HG02943 (cell line): ENCODE data around the gene SS18L1.

Experiments used
- ATAC-seq: cut with Tn5 transposase; IDR thresholded peaks from one replicate; pipeline ENCODE4 v1.9.1; 2021; ENCODE audit warnings: mild to moderate bottlenecking, low read depth, moderate library complexity; ENCODE audit not compliant: unreplicated experiment

SS18L1 gene

GRCh38 chr20:62151835-62152364, 8.3 kb downstream of the SS18L1 start:
- ATAC-seq, result no peak

GRCh38 chr20:62155428-62156253, 12.1 kb downstream of the SS18L1 start:
- ATAC-seq, result no peak

DNA sequence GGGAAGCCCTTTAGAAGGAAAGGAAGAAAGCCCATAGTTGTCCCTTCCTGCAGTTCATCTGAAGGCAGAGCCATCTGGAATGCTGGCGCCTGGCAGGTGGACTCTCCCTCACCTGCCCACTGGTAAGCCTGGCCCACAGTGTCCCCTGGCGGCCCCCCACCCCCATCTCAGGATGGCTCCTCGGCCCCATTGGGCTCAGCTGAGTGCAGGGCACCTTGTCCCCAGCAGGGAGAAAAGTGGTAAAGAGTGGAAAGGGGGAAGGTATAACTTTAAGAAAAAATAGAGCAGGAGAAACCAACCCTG, 12.6 kb downstream of the SS18L1 start:
- ATAC-seq, result no peak

- no peak for ATAC-seq
These were observed 13.2 kb downstream of the SS18L1 start for GRCh38 chr20:62156592-62157386.

DNA sequence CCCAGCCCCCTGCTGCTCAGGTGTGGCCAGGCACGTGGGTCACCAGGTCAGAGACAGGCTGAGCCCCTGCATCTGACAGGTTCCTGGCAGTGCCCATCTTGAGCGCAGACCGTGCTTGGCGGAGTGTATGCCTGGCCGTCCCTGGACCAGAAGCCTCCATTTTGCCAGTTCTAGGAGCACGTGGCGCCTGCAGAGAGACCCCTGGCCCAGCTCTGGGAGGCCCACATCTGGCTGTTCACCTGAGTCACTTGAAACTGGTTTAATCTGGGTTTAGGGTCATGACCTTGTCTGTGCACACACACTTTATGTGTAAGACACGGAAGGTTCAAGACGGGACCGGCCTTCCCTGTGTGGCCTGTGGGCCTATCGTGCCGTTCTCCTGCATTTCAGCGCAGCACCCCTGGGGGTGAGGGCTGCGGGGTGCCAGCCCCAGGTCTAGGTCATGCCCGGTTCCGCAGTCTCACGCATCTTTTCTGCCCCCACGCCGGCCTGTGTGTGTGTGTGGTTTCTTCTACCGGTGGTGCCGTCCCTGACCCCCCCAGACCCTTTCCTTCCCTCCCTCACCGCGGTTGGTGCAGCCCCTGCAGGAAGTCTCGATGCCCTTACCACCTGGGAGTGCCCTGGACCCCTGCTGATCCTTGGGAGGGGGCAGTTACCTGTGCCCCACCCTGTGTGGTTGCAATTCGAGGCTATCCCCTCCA, 14.0 kb downstream of the SS18L1 start:
- ATAC-seq, result no peak

- no peak for ATAC-seq
These were observed 14.5 kb downstream of the SS18L1 start for GRCh38 chr20:62158088-62158400.

- no peak for ATAC-seq
These were observed 15.0 kb downstream of the SS18L1 start for GRCh38 chr20:62158541-62158940.

- no peak for ATAC-seq
These were observed 15.5 kb downstream of the SS18L1 start for GRCh38 chr20:62159052-62159451.

- ATAC-seq, result no peak
These were observed 16.3 kb downstream of the SS18L1 start for GRCh38 chr20:62159839-62160238.

DNA sequence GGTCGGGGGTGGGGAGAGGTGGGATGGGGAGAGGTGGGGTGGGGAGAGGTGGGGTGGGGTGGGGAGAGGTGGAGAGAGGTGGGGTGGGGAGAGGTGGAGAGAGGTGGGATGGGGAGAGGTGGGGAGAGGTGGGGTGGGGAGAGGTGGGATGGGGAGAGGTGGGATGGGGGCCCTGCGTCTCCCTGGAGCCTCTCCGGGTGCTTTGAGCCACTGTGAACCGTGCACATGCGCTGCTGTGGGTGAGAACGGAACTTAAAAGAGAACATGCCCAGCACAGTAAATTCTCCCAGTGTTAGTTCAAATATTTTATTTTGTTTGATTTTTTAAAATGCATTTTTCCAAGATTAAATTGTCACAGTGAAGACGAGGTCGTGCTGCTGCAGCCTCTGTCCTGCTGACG, 16.7 kb downstream of the SS18L1 start:
- ATAC-seq, result no peak

- no peak for ATAC-seq
These were observed 17.3 kb downstream of the SS18L1 start for GRCh38 chr20:62160876-62161275.

GRCh38 chr20:62161347-62161746, 17.8 kb downstream of the SS18L1 start:
- ATAC-seq, result no peak

DNA sequence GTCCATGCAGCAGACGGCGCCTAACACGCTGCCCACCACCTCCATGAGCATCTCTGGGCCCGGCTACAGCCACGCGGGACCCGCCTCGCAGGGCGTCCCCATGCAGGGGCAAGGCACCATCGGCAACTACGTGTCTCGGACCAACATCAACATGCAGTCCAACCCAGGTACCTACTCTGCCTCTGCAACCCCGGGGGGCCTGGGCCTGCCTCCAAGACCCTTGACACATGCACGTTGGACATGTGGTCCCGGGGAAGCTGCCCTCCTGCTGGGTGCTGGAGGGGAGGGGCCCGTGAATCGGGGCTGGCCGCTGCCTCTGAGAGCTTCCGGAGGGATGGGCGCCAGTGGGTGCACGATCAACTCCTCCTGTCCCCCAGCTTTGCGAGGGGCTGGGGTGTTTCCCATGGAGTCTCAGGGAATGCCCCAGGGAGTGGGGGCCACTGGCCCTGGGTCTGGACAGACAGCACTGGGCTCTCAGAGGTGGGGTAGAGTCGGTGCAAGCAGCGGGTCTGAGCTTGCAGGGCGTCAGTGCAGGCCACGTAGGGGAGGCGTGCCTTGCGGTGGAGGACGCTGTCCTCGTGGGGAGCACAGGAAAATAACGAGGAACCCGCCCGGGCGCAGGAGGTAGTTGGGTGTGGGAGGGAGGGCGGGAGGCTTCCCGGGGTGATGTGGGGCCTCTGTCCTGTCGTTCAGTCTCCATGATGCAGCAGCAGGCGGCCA, 19.4 kb downstream of the SS18L1 start:
- no peak for ATAC-seq

GRCh38 chr20:62163485-62163865, 19.9 kb downstream of the SS18L1 start:
- no peak for ATAC-seq

DNA sequence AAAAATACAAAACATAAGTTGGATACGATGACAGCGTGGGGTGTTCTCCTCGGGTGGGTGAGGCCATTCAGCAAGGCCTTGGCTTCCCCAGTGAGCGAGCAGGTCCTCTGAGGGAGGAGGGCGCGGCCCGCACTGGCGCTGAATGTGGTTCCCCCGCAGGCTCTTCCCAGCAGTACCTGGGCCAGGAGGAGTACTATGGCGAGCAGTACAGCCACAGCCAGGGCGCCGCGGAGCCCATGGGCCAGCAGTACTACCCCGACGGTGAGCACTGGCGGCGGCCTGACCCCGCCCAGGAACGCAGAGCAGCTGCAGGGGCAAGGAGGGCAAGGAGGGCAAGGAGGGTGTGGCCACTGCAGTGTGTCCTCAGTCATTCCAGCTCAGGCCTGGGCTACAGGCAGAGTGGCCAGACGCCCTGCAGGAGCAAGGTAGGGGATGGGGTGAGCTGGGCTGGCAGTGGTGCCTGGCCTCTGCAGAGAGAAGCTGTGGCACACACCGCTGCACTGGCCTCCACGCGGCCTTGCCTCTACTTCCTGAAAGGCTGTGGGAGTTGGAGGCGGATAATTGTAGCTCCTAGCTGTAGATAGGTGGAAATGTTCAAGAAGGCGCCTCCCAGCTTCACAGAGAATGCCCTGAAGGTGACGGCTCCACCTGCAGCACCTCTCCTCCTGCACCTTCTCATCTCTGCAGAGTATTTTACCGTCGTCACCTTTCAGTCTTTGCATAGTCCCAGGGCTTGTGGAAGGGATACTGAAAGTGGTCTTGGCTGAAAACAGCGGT, 20.6 kb downstream of the SS18L1 start:
- ATAC-seq, result no peak

- no peak for ATAC-seq
These were observed 21.6 kb downstream of the SS18L1 start for GRCh38 chr20:62164879-62165761.

GRCh38 chr20:62165762-62166399, 22.3 kb downstream of the SS18L1 start:
- no peak for ATAC-seq

DNA sequence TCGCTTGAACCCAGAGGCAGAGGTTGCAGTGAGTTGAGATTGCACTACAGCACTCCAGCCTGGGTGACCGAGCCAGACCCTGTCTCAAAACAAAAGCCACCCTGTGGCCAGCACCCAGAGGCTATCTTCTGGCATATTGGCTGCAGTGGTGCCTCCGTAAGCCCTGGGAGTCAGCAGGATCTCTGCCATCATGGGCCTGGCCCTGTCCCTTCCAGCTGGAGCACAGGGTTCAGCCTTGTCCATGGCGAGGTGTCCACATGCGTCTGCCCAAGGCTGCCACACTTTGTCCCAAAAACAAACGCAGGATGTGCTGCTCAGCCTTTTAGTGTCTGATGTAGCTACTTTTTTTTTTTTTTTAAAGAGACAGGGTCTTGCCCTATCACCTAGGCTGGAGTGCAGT, 23.9 kb downstream of the SS18L1 start:
- no peak for ATAC-seq

DNA sequence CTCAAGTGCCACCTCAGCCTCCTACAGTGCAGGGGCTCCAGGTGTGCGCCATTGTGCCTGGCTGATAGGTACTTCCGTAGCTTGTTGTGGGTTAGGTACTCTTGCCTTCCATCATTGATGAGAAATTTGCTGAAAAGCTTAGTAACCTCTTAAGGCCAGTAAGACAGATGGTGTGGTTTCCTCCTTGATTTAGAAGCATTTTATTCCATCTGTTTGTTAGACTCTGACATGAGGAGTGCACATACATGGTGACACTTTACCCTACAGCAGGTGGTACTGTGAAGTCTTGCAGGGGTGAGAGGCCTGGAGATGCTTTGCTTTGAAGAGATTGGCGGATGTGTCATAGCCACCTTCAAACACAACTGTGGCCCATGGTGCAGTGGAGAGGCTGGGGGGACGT, 24.5 kb downstream of the SS18L1 start:
- no peak for ATAC-seq
